Measurements from ENCODE around the gene PRPF40B. TPM values are rescaled to one million over a fixed set of nuclear protein-coding genes. Genes with fewer than 3 reads are reported as not detected.
"Not testable (repeated sequence)": the region's sequence is repeated elsewhere in the genome, so short reads cannot be mapped to it uniquely, and the experiment has no call there.

Gene PRPF40B
- total RNA-seq, 1 donor from 2014 or later = 7.3 TPM

DNA sequence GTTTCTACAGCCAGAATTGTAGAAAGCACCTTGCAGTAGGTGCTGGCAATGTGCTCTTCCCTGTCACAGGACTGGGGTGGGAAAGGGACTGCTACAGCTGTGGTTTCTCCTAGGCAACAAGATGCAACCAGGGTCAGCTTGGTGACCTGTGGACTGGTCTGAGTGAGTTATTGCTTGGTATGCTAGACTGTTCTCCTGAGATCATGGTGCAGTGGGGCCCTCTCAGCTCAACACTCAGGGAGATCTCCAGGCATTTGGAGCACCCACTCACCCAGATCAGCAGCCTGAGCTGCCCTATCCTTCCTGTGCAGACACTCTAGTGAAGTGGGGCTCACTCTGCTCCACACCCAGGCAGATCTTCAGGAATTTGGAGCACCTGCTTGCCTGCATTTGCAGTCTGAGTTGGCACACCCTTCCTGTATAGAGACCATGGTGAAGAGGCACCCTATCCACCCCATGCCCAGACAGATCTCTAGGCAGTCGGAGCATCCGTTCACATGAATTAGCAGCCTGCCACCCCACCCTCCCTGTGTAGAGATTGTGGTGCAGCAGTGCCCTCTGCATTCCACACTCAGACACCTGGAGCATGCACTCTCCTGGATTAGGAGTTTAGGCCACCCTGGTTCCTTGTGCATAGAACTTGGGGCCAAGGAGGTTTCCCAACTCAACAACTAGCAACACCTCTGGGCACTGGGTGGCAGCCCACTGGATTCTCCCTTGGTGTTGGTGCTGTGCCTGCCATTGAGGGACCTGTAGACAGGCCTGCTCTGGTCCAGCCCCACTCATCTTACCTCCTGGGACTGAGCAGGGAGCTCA lies 14.1 kb upstream of the PRPF40B start:
- Histone ChIP-seq H3K4me3 (ENCODE audit: low read length in 3 of 3) (no peak overlapping the region), H3K27ac (ENCODE audit: low read depth, low read length) (no peak overlapping the region), H3K36me3 (ENCODE audit: control insufficient read depth in 3 of 3, insufficient read depth in 3 of 3, low read length in 3 of 3) (no peaks in the 10 kb centered on the region), H3K9me3 (ENCODE audit: control insufficient read depth in 3 of 3, low read length in 3 of 3) (no peaks in the 10 kb centered on the region), H3K27me3 (ENCODE audit: control insufficient read depth in 3 of 3, insufficient read depth in 3 of 3, low read length in 3 of 3) (no peaks in the 10 kb centered on the region), H3K9ac (ENCODE audit: low read depth in 1 of 3, low read length in 3 of 3) (no peak overlapping the region), H3K4me1 (ENCODE audit: control insufficient read depth in 3 of 3, insufficient read depth in 3 of 3, low read length in 3 of 3) (peaks cover 0 to 6% (median 4%) of the 10 kb centered on the region in 3 donors)

DNA sequence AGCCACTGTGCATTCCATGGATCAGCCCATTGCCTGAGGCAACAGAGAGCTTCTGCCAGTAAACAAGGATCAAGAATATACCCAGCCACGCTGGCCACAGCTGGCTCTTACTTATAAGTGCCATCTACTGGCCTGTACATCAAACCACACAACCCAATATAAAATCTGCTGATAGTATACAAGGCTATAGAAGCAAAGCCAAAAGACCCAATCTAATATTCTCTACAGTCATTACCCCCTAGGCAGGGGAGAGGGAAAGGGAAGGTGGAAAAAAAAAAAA lies 13.5 kb upstream of the PRPF40B start:
- no peak overlapping the region for H3K9ac ChIP-seq (ENCODE audit: low read depth in 1 of 3, low read length in 3 of 3)
- H3K36me3 ChIP-seq (ENCODE audit: control insufficient read depth in 3 of 3, insufficient read depth in 3 of 3, low read length in 3 of 3) = no peaks in the 10 kb centered on the region
- H3K27me3 ChIP-seq (ENCODE audit: control insufficient read depth in 3 of 3, insufficient read depth in 3 of 3, low read length in 3 of 3) = no peaks in the 10 kb centered on the region
- no peaks in the 10 kb centered on the region for H3K9me3 ChIP-seq (ENCODE audit: control insufficient read depth in 3 of 3, low read length in 3 of 3)
- peaks cover 0 to 6% (median 4%) of the 10 kb centered on the region in 3 donors for H3K4me1 ChIP-seq (ENCODE audit: control insufficient read depth in 3 of 3, insufficient read depth in 3 of 3, low read length in 3 of 3)
- H3K4me3 ChIP-seq (ENCODE audit: low read length in 3 of 3) = no peak overlapping the region
- H3K27ac ChIP-seq (ENCODE audit: low read depth, low read length) = no peak overlapping the region

DNA sequence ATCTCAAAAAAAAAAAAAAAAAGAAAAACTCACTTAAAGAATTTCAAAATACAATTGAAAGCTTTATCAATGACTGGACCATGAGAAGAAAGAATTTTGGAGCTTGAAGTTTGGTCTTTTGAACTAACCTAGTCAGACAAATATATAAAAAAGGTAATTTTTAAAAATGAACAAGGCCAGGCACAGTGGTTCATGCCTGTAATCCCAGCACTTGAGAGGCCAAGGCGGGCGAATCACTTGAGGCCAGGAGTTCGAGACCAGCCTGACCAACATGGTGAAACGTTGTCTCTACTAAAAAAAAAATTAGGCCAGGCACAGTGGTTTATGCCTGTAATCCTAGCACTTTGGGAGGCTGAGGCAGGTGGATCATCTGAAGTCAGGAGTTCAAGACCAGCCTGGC lies 12.6 kb upstream of the PRPF40B start:
- H3K9ac ChIP-seq (ENCODE audit: low read depth in 1 of 3, low read length in 3 of 3); H3K9me3 ChIP-seq (ENCODE audit: control insufficient read depth in 3 of 3, low read length in 3 of 3); H3K36me3 ChIP-seq (ENCODE audit: control insufficient read depth in 3 of 3, insufficient read depth in 3 of 3, low read length in 3 of 3); H3K27ac ChIP-seq (ENCODE audit: low read depth, low read length); H3K4me3 ChIP-seq (ENCODE audit: low read length in 3 of 3); H3K27me3 ChIP-seq (ENCODE audit: control insufficient read depth in 3 of 3, insufficient read depth in 3 of 3, low read length in 3 of 3); H3K4me1 ChIP-seq (ENCODE audit: control insufficient read depth in 3 of 3, insufficient read depth in 3 of 3, low read length in 3 of 3): not testable (repeated sequence)

DNA sequence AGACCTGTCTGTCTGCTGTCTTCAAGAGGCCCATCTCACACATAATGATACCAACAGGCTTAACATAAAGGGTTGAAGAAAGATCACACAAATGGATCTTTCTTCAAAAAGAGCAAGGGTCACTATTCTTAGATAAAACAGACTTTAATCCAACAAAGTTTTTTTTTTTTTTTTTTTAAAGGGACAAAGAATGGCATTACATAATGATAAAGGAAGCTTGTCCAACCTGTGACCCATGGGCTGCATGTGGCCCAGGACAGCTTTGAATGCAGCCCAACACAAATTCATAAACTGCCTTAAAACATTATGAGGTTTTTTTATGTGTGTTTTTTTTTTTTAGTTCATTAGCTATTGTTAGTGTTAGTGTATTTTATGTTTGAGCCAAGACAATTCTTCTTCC lies 11.2 kb upstream of the PRPF40B start:
- H3K4me1 ChIP-seq (ENCODE audit: control insufficient read depth in 3 of 3, insufficient read depth in 3 of 3, low read length in 3 of 3) = peaks cover 0 to 6% (median 4%) of the 10 kb centered on the region in 3 donors
- no peak overlapping the region for H3K27ac ChIP-seq (ENCODE audit: low read depth, low read length)
- no peaks in the 10 kb centered on the region for H3K27me3 ChIP-seq (ENCODE audit: control insufficient read depth in 3 of 3, insufficient read depth in 3 of 3, low read length in 3 of 3)
- no peak overlapping the region for H3K9ac ChIP-seq (ENCODE audit: low read depth in 1 of 3, low read length in 3 of 3)
- H3K4me3 ChIP-seq (ENCODE audit: low read length in 3 of 3) = no peak overlapping the region
- no peaks in the 10 kb centered on the region for H3K36me3 ChIP-seq (ENCODE audit: control insufficient read depth in 3 of 3, insufficient read depth in 3 of 3, low read length in 3 of 3)
- no peaks in the 10 kb centered on the region for H3K9me3 ChIP-seq (ENCODE audit: control insufficient read depth in 3 of 3, low read length in 3 of 3)

DNA sequence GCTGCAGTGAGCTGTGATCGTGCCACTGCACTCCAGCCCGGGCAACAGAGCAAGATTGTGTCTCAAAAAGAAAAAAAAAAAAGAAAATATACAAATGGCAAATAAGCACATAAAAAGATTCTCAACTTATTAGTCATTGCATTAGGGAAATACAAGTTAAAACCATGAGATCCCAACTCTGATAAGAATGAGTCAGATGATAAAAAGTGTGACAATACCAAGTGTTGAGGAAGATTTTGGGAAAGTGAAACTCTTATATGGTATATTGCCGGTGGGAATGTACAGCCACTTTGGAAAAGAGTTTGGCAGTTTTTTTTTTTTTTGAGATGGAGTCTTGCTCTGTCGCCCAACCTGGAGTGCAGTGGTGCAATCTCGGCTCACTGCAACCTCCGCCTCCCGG lies 7.6 kb upstream of the PRPF40B start:
- no peaks in the 10 kb centered on the region for H3K36me3 ChIP-seq (ENCODE audit: control insufficient read depth in 3 of 3, insufficient read depth in 3 of 3, low read length in 3 of 3)
- no peak overlapping the region for H3K4me3 ChIP-seq (ENCODE audit: low read length in 3 of 3)
- H3K4me1 ChIP-seq (ENCODE audit: control insufficient read depth in 3 of 3, insufficient read depth in 3 of 3, low read length in 3 of 3) = no peaks in the 10 kb centered on the region
- no peak overlapping the region for H3K9ac ChIP-seq (ENCODE audit: low read depth in 1 of 3, low read length in 3 of 3)
- H3K27ac ChIP-seq (ENCODE audit: low read depth, low read length) = no peak overlapping the region
- H3K9me3 ChIP-seq (ENCODE audit: control insufficient read depth in 3 of 3, low read length in 3 of 3) = no peaks in the 10 kb centered on the region
- no peaks in the 10 kb centered on the region for H3K27me3 ChIP-seq (ENCODE audit: control insufficient read depth in 3 of 3, insufficient read depth in 3 of 3, low read length in 3 of 3)

DNA sequence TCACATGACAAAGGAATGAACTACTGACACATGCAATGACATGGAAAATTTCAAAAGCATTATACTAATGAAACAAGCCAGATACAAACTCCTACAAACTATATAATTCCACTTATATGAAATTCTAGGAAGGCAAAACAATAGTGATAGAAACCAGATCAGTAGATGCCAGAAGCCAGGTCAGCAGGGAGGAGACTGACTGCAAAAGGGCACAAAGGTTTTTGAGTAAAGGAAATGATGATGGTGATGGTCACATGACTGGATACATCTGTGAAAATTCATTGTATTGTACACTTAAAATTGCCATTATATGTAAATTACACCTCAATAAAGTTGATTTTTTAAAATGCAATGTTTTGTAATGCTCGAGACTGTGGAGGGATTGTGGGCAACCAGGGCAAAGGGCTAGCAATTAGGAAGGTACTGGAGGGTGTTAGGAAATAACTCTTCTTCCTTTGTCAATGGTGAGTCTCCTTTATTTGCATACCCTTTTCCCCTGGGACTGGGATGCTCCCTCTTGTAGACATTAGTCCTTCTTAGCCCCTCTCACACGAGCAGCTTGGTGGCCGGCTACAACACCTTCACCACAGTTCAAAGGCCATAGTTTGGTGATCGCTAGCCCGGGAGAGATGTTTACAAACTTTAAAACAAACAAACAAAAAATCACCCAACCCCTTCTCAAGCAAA lies 6.7 kb upstream of the PRPF40B start:
- H3K4me3 ChIP-seq (ENCODE audit: low read length in 3 of 3) = no peak overlapping the region
- peaks cover 2 to 3% (median 2%) of the 10 kb centered on the region in 3 donors for H3K4me1 ChIP-seq (ENCODE audit: control insufficient read depth in 3 of 3, insufficient read depth in 3 of 3, low read length in 3 of 3)
- H3K36me3 ChIP-seq (ENCODE audit: control insufficient read depth in 3 of 3, insufficient read depth in 3 of 3, low read length in 3 of 3) = no peaks in the 10 kb centered on the region
- no peaks in the 10 kb centered on the region for H3K27me3 ChIP-seq (ENCODE audit: control insufficient read depth in 3 of 3, insufficient read depth in 3 of 3, low read length in 3 of 3)
- H3K27ac ChIP-seq (ENCODE audit: low read depth, low read length) = no peak overlapping the region
- no peak overlapping the region for H3K9ac ChIP-seq (ENCODE audit: low read depth in 1 of 3, low read length in 3 of 3)
- H3K9me3 ChIP-seq (ENCODE audit: control insufficient read depth in 3 of 3, low read length in 3 of 3) = no peaks in the 10 kb centered on the region

DNA sequence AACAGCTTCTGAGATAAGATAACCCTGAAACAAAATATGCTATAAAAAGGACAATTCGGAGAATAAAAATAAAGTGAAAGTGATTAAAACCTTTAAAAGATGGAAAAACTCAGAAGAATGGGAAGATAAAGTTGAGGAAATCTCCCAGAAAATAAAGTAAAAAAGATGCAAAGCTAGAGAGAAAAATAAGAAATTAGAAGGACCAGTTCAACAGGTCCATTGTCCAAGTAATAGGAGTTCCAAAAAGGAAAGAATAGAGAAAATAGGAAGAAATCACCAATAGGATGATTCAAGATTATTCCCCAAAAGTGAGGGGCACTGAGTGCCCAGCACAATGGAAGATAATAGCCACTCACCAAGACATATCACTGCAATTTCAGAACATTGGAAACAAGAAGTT lies 4.8 kb upstream of the PRPF40B start:
- Histone ChIP-seq H3K9ac (ENCODE audit: low read depth in 1 of 3, low read length in 3 of 3) (no peak overlapping the region), H3K9me3 (ENCODE audit: control insufficient read depth in 3 of 3, low read length in 3 of 3) (no peaks in the 10 kb centered on the region), H3K36me3 (ENCODE audit: control insufficient read depth in 3 of 3, insufficient read depth in 3 of 3, low read length in 3 of 3) (no peaks in the 10 kb centered on the region), H3K4me1 (ENCODE audit: control insufficient read depth in 3 of 3, insufficient read depth in 3 of 3, low read length in 3 of 3) (peaks cover 10 to 14% (median 11%) of the 10 kb centered on the region in 3 donors), H3K27me3 (ENCODE audit: control insufficient read depth in 3 of 3, insufficient read depth in 3 of 3, low read length in 3 of 3) (no peaks in the 10 kb centered on the region), H3K4me3 (ENCODE audit: low read length in 3 of 3) (no peak overlapping the region), H3K27ac (ENCODE audit: low read depth, low read length) (no peak overlapping the region)

DNA sequence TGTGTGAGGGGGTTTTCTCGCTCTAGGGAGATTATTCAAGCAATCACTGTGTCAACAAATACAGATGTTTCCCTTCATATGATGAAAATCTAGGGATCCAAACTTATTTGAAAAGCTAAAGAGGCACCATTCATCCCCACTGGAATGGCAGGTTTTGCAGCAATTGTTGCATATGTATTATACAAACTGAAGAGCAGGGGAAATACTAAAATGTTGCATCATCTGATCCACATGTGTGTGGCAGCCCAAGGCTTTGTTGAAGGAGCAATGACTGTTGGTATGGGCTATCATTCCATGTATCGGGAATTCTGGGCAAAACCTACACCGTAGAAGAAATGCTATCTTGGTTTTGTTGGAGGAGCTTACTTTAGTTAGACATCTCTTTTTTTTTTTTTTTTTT lies 4.1 kb upstream of the PRPF40B start:
- Histone ChIP-seq H3K27me3 (ENCODE audit: control insufficient read depth in 3 of 3, insufficient read depth in 3 of 3, low read length in 3 of 3) (no peaks in the 10 kb centered on the region), H3K9ac (ENCODE audit: low read depth in 1 of 3, low read length in 3 of 3) (no peak overlapping the region), H3K4me3 (ENCODE audit: low read length in 3 of 3) (no peak overlapping the region), H3K4me1 (ENCODE audit: control insufficient read depth in 3 of 3, insufficient read depth in 3 of 3, low read length in 3 of 3) (peaks cover 11 to 17% (median 12%) of the 10 kb centered on the region in 3 donors), H3K9me3 (ENCODE audit: control insufficient read depth in 3 of 3, low read length in 3 of 3) (no peaks in the 10 kb centered on the region), H3K36me3 (ENCODE audit: control insufficient read depth in 3 of 3, insufficient read depth in 3 of 3, low read length in 3 of 3) (no peaks in the 10 kb centered on the region), H3K27ac (ENCODE audit: low read depth, low read length) (no peak overlapping the region)

DNA sequence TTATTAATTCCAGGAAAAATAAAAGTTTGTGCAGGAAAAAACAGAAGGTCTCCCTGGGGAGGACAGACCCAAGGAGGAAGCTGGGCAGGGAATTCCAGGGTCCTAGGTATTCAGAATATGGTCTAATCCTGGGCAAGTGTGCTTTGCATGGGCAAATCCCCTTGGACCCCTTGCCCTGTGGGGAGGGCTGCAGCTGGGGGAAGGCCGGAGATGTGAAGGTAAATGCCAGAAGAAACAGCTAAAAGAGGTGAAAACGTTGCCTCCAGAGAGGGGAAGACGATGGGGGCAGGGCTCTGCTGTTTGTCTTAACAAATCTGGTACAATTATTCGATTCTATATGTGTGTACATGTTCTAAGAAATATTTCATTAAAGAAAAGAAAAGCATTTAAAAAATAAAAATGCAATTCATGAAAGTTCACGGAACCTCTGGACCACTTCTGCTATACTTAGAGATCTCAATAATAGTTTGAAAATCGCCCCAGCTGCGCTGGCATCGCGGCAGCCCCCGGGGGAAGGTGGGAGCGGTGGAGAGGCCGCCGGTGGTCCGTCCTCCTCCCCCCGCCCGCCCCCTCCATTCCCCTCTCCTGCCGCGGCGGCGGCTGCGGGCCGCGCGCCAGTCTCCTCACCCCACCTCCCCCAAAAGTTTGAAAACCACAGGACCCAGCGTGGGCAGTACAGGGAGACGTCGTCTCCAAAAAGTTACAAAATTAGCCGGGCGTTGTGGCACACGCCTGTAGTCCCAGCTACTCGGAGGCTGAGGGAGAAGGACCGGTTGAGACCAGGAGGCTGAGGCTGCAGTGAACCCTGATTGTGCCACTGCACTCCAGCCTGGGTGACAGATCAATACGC lies 1.5 kb upstream of the PRPF40B start:
- peak overlapping the region; percentile 80 to 94 (median 85) for H3K9ac ChIP-seq (ENCODE audit: low read depth in 1 of 3, low read length in 3 of 3)

More for the DNA sequence above, 1.5 kb upstream of the PRPF40B start:
- Histone ChIP-seq H3K27ac (ENCODE audit: low read depth, low read length) (peak overlapping the region; percentile 83), H3K27me3 (ENCODE audit: control insufficient read depth in 3 of 3, insufficient read depth in 3 of 3, low read length in 3 of 3) (no peaks in the 10 kb centered on the region), H3K9me3 (ENCODE audit: control insufficient read depth in 3 of 3, low read length in 3 of 3) (no peaks in the 10 kb centered on the region), H3K36me3 (ENCODE audit: control insufficient read depth in 3 of 3, insufficient read depth in 3 of 3, low read length in 3 of 3) (no peaks in the 10 kb centered on the region), H3K4me3 (ENCODE audit: low read length in 3 of 3) (peak overlapping the region; percentile 75 to 87 (median 85)), H3K4me1 (ENCODE audit: control insufficient read depth in 3 of 3, insufficient read depth in 3 of 3, low read length in 3 of 3) (peaks cover 11 to 17% (median 12%) of the 10 kb centered on the region in 3 donors)

Measured in skeletal muscle tissue (tissue), 4 donors.